ENCODE results near the gene RPL36.

DNA sequence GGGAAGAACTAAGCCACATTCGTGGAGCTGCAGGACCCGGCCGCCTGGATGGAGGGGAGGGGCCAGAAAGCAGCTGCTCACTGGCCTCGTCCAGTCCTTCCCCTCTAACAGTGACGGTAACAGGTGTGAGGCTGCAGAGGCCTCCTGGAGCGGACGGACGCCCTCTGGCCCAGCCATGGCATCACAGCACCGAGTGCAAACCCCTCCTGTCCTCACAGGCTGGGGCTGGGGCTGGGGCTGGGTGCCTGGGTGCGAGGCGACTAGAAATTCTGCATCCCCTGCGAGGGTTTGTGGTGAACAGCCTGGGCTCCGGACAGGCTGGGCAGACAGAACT is 13.4 kb upstream of the RPL36 start:
- TF ChIP-seq, protein P1, sequence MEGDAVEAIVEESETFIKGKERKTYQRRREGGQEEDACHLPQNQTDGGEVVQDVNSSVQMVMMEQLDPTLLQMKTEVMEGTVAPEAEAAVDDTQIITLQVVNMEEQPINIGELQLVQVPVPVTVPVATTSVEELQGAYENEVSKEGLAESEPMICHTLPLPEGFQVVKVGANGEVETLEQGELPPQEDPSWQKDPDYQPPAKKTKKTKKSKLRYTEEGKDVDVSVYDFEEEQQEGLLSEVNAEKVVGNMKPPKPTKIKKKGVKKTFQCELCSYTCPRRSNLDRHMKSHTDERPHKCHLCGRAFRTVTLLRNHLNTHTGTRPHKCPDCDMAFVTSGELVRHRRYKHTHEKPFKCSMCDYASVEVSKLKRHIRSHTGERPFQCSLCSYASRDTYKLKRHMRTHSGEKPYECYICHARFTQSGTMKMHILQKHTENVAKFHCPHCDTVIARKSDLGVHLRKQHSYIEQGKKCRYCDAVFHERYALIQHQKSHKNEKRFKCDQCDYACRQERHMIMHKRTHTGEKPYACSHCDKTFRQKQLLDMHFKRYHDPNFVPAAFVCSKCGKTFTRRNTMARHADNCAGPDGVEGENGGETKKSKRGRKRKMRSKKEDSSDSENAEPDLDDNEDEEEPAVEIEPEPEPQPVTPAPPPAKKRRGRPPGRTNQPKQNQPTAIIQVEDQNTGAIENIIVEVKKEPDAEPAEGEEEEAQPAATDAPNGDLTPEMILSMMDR (IDR thresholded peaks at IDR 0.05): no peak
- TF ChIP-seq FOXM1 (IDR thresholded peaks at IDR 0.05; ENCODE audit: low read depth) (no peak), SIN3A (IDR thresholded peaks at IDR 0.05; ENCODE audit: borderline replicate concordance, low read depth, low read length) (no peak), POLR2AphosphoS5 (IDR thresholded peaks at IDR 0.05; ENCODE audit: low read depth, low read length) (no peak)
